Colonic mucosa (tissue), 4 donors: ENCODE data around the gene PHACTR3. TPM values are rescaled to one million over a fixed set of nuclear protein-coding genes. Genes with fewer than 3 reads are reported as not detected.
A peak's percentile ranks its signal among the peaks of the same experiment; 100 is the strongest.

Experiments used
- DNase-seq: peaks from one replicate; pipeline ENCODE4 v3.0.0-alpha.2; 2020
- H3K27ac ChIP-seq: fragments of 200-600 bp; one replicate; pipeline ENCODE4 v1.8.0; 2021
- H3K27me3 ChIP-seq: fragments of 200-600 bp; one replicate; pipeline ENCODE4 v1.8.0; 2021
- H3K36me3 ChIP-seq: fragments of 200-600 bp; one replicate; pipeline ENCODE4 v1.8.0; 2021
- H3K4me1 ChIP-seq: fragments of 200-600 bp; one replicate; pipeline ENCODE4 v1.8.0; 2021; ENCODE audit warnings: mild to moderate bottlenecking
- H3K4me3 ChIP-seq: fragments of 200-600 bp; one replicate; pipeline ENCODE4 v1.8.0; 2021
- H3K9ac ChIP-seq, 2 donors: one replicate each; pipeline ENCODE4 v1.7.0; 2013; ENCODE audit warnings: control low read depth in 2 of 2, low read depth in 2 of 2, low read length in 2 of 2
- H3K9me3 ChIP-seq: fragments of 200-600 bp; one replicate; pipeline ENCODE4 v1.8.0; 2021
- intact Hi-C: fragments of 100-400 bp; cut with DNase I; formaldehyde crosslinking; loops from one replicate; pipeline ENCODE4 v1.14.1; 2022
- total RNA-seq, 2 donors: library from RNA; stranded (reverse); fragmentation: NEBNext Ultra II Directional in 1 of 2; extraction: Animal tissue kit (Norgen Biotek cat#: 25700) in 1 of 2; gene quantifications; one replicate each; pipeline ENCODE4 v1.2.1, GENCODE V29; 2021
- TF ChIP-seq, protein P1 (sequence below): fragments of 200-600 bp; IDR thresholded peaks from one replicate; pipeline ENCODE4 v1.8.0; 2022; ENCODE audit warnings: antibody characterized with exemption, mild to moderate bottlenecking
- donor health status: healthy.
- donor health status: DM: no; HTN: no; CAD: no.
- donor health status: DM: no; HTN: no; CAD: no.

Gene PHACTR3
- total RNA-seq, 2 donors from 2014 or later, result 0.44 to 0.53 TPM

DNA sequence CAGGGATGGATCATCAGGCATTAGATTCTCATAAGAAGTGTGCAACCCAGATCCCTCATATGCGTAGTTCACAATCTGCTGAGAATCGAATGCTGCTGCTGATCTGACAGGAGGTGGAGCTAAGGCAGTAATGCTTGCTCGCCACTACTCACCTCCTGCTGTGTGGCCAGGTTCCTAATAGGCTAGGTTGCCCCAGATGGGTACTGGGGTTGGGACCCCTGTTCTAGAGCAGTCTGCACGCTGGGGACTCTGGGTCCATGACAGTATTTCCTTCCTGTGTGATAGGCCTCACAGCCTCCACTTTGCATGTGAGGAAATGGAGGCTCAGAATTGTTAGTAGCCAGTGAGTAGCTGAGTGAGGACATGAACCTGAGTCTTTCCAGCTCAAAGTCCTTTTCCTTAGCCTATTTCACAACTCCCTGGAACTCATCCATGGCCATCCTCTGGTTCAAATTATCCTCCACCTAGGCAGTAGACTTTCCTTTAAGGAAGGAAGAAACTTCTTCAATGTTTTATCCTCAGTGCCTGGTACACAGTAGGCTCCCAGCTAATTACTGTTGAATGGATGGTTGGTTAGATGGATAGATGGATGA lies 211.9 kb downstream of the PHACTR3 start:
- Histone ChIP-seq H3K9ac (no peak overlapping the region), H3K27ac (no peak overlapping the region), H3K36me3 (no peaks in the 10 kb centered on the region), H3K27me3 (no peaks in the 10 kb centered on the region), H3K4me1 (no peaks in the 10 kb centered on the region), H3K4me3 (no peak overlapping the region), H3K9me3 (no peaks in the 10 kb centered on the region)
- no peak for DNase-seq
- intact Hi-C loops, result no loop called here
- TF ChIP-seq, protein P1, sequence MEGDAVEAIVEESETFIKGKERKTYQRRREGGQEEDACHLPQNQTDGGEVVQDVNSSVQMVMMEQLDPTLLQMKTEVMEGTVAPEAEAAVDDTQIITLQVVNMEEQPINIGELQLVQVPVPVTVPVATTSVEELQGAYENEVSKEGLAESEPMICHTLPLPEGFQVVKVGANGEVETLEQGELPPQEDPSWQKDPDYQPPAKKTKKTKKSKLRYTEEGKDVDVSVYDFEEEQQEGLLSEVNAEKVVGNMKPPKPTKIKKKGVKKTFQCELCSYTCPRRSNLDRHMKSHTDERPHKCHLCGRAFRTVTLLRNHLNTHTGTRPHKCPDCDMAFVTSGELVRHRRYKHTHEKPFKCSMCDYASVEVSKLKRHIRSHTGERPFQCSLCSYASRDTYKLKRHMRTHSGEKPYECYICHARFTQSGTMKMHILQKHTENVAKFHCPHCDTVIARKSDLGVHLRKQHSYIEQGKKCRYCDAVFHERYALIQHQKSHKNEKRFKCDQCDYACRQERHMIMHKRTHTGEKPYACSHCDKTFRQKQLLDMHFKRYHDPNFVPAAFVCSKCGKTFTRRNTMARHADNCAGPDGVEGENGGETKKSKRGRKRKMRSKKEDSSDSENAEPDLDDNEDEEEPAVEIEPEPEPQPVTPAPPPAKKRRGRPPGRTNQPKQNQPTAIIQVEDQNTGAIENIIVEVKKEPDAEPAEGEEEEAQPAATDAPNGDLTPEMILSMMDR, result no peak

DNA sequence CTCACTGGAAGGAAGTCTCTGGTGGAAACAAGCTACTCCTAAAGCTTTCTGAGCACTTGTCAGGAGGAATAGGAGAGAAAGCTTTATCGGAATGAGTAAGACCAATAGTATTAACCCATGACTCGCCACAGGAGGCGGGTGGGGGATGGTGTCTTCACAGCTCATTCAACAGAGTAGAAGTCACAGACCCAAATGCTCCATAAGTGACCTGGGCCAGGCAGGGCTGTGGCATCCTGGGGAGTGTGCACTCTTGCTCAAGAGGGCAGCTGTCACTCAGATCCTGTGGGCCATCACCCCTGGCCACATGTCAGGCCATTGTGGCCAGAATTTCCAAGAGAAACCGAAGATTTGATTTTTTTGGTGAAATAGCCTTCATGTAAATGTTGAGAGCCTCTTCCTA lies 213.1 kb downstream of the PHACTR3 start:
- Histone ChIP-seq H3K9me3 (no peaks in the 10 kb centered on the region), H3K27me3 (no peaks in the 10 kb centered on the region), H3K27ac (no peak overlapping the region), H3K9ac (no peak overlapping the region), H3K36me3 (no peaks in the 10 kb centered on the region), H3K4me3 (no peak overlapping the region), H3K4me1 (no peaks in the 10 kb centered on the region)
- intact Hi-C loops, result no loop called here
- peak; percentile 4 for DNase-seq
- TF ChIP-seq, protein P1, result no peak

DNA sequence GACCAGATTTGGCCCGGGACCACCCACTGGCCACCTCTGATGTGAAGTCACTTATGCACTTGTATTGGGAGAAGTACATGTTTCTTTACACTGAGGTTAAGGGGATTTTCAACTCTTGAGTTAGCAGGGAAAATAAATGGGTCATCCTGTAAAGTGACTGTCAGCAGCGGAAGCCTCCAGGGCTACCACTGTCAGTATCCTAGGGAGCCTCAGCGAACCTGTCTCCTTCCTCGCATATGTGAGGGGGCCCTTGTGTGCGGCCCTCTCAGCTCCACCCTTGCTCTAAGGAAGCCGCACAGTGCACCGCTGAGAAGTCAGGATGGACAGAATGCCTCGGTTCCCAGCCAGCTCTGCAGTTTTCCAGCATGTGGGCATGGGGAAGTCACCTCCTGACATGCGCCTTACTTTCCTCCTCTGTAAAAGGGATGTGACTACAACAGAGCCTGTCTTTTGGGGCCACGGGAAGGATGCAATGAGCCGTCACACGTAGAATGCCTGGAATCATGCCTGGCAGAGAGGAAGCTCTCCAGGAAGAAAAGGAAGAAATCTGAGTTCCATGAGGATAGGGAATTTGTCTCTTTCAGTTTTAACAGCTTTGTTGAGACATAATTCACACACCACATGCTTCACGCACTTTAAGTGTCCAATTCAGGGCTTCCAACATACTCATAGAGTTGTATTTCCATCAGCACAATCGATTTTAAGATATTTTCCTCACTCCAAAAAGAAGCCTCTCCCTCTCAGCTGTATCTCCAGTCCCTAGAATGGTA lies 213.7 kb downstream of the PHACTR3 start:
- TF ChIP-seq, protein P1, result no peak
- Histone ChIP-seq H3K4me1 (no peaks in the 10 kb centered on the region), H3K36me3 (no peaks in the 10 kb centered on the region), H3K4me3 (no peak overlapping the region), H3K9me3 (no peaks in the 10 kb centered on the region), H3K9ac (no peak overlapping the region), H3K27ac (no peak overlapping the region), H3K27me3 (no peaks in the 10 kb centered on the region)
- intact Hi-C loops, result no loop called here
- no peak for DNase-seq

DNA sequence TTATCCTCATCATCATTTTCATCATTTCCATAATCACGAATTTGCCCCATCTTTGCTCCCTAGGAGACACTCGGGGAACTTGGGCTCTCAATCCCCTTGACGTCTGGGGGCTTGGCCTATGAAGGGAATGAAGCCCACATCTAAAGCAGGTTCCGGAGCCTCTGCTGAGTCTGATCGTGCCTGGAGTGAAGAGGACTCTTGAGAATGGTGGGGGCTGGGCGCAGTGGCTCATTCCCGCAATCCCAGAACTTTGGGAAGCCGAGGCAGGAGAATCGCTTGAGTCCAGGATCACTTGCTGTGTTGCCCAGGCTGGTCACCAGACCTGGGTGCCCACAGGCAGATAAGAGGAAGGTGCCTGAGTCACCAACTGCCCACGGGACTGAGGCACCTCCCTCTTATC lies 214.6 kb downstream of the PHACTR3 start:
- TF ChIP-seq, protein P1, result no peak

DNA sequence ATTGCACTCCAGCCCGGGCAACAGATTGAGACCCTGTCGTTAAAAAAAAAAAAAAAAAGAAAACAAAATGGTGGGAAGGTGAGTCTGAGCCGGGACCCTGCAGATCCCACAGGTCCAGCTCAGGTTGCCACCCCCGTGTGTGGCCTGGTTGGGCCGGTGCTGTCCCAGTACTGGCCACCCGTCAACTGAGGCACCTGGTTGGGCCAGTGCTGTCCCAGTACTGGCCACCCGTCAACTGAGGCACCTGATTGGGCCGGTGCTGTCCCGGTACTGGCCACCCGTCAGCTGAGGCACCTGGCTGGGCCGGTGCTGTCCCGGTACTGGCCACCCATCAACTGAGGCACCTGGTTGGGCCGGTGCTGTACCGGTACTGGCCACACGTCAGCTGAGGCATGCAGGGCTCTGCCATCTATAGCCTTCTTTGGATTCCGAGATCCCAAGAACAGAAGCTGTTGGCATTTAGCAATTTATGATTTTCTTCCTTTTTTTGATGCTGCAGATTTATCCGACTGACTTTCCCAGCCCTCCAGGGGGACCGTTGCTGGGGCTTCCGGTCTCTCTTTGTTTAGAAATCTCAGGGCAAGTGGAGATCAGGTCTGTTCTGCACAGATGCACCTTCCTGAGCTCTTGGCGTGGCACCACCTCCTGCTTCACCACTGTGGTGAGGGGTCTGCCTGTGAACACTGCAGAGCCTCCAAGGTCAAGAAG lies 215.3 kb downstream of the PHACTR3 start:
- H3K4me3 ChIP-seq, result no peak overlapping the region
- intact Hi-C loops, result no loop called here
- no peaks in the 10 kb centered on the region for H3K27me3 ChIP-seq
- H3K36me3 ChIP-seq, result no peaks in the 10 kb centered on the region
- H3K9ac ChIP-seq, result no peak overlapping the region
- peak; percentile 6 for DNase-seq
- H3K4me1 ChIP-seq, result no peaks in the 10 kb centered on the region
- TF ChIP-seq, protein P1, result no peak
- H3K9me3 ChIP-seq, result no peaks in the 10 kb centered on the region
- H3K27ac ChIP-seq, result no peak overlapping the region

More for the DNA sequence above, 214.6 kb downstream of the PHACTR3 start:
- Histone ChIP-seq H3K36me3 (no peaks in the 10 kb centered on the region), H3K4me1 (no peaks in the 10 kb centered on the region), H3K27me3 (no peaks in the 10 kb centered on the region), H3K4me3 (no peak overlapping the region), H3K9me3 (no peaks in the 10 kb centered on the region), H3K27ac (no peak overlapping the region), H3K9ac (no peak overlapping the region)
- peak; percentile 12 for DNase-seq
- intact Hi-C loops, result no loop called here
